Measurements from ENCODE around the gene SWT1.

Gene SWT1

DNA sequence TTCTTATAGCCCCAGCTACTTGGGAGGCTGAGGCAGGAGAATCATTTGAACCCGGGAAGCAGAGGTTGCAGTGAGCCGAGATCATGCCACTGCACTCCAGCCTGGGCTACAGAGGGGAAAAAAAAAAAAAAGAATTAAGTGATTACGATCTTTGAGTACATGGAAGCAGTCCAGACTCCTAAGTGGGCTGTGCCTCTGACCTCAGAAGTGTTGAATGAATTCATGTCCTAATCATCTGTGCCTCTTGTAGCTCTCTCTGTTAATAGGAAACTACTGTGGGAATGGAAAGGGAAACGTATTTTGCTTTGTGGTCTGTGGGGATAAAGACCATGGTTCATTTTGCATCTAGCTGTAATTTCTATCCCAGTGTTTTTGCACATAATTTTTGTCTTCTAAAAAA lies 168.4 kb downstream of the SWT1 start:
- H3K4me1 ChIP-seq: no peaks in the 10 kb centered on the region
- no peak overlapping the region for H3K4me3 ChIP-seq
- no peak for TF ChIP-seq Cebpa-rat (IDR thresholded peaks at IDR 0.05)
- no peak overlapping the region for H3K4me2 ChIP-seq
- no peaks in the 10 kb centered on the region for H3K27me3 ChIP-seq
- H3K27ac ChIP-seq: no peak overlapping the region
- peaks cover 8% of the 10 kb centered on the region; the same call in 1 of the 2 replicates for H3K36me3 ChIP-seq
- H3K9me3 ChIP-seq: peaks cover 17% of the 10 kb centered on the region
- H3K9ac ChIP-seq: no peak overlapping the region
- H4K20me1 ChIP-seq: no peaks in the 10 kb centered on the region

DNA sequence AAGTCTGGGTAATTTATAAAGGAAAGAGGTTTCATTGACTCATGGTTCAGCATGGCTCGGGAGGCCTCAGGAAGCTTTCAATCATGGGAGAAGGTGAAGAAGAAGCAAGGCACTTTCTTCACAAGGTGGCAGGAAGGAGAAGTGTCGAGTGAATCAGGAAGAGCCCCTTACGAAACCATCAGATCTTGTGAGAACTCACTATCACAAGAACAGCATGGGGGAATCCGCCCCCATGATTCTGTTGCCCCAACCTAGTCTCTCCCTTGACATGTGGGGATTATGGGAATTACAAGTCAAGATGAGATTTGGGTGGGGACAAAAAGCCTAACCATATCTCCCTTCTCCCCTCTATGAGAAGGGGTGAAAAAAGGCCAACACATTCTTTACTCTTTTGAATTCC lies 171.3 kb downstream of the SWT1 start:
- no peak overlapping the region for H3K27ac ChIP-seq
- H3K9ac ChIP-seq: no peak overlapping the region
- no peaks in the 10 kb centered on the region for H3K9me3 ChIP-seq
- H3K36me3 ChIP-seq: no peaks in the 10 kb centered on the region
- H3K4me1 ChIP-seq: no peaks in the 10 kb centered on the region
- TF ChIP-seq Cebpa-rat (IDR thresholded peaks at IDR 0.05): no peak
- H3K27me3 ChIP-seq: no peaks in the 10 kb centered on the region
- no peak overlapping the region for H3K4me2 ChIP-seq
- H3K4me3 ChIP-seq: no peak overlapping the region
- H4K20me1 ChIP-seq: no peaks in the 10 kb centered on the region

DNA sequence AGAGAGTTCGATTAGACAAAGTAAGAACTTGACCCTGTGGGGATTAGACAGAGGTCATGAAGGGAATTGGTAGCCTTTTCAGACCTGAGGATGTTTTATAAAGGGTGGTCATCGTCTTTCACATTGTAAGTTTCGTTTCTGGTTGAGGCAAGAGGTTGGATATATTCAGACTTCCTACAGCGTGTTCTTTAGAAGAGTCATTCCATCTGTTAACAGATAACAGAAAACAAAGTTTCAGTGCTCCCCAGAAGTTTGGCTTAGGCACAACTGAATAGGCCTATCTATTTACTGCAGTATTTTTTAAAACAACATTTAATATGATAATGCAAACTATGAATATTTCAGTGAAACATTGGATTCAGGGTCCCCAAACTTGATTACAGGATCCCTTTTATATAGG lies 177.2 kb downstream of the SWT1 start:
- no peak for TF ChIP-seq Cebpa-rat (IDR thresholded peaks at IDR 0.05)
- H3K27me3 ChIP-seq: no peaks in the 10 kb centered on the region; the same call in 1 of the 2 replicates
- H3K27ac ChIP-seq: no peak overlapping the region
- no peak overlapping the region for H3K9ac ChIP-seq
- H3K4me1 ChIP-seq: peaks cover 11% of the 10 kb centered on the region
- H3K4me3 ChIP-seq: no peak overlapping the region
- peaks cover 8% of the 10 kb centered on the region for H4K20me1 ChIP-seq
- no peak overlapping the region for H3K4me2 ChIP-seq
- H3K9me3 ChIP-seq: no peaks in the 10 kb centered on the region
- no peaks in the 10 kb centered on the region for H3K36me3 ChIP-seq

DNA sequence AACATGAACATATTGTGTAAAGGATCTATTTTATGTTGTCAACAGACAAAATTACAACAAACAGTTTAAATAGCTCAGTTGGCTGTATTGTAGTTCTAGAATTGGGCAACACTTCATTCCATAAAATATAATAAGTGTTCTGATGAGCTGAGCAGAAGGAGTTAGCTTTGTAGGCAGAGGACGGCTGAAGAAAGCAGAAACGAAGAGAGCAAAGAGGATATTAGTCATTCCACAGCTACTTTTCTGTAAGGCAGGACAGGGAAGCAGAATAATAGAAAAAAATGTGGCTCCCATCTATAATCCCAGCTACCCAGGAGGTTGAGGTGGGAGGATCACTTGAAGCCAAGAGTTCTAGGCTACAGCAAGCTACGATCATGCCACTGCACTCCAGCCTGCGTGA lies 180.3 kb downstream of the SWT1 start:
- no peaks in the 10 kb centered on the region for H3K36me3 ChIP-seq
- H3K27ac ChIP-seq: no peak overlapping the region
- H3K9me3 ChIP-seq: no peaks in the 10 kb centered on the region
- peaks cover 24% of the 10 kb centered on the region for H3K4me1 ChIP-seq
- H3K4me2 ChIP-seq: no peak overlapping the region
- no peak overlapping the region for H3K9ac ChIP-seq
- no peak overlapping the region for H3K4me3 ChIP-seq
- TF ChIP-seq Cebpa-rat (IDR thresholded peaks at IDR 0.05): no peak
- H4K20me1 ChIP-seq: peaks cover 14% of the 10 kb centered on the region
- H3K27me3 ChIP-seq: no peaks in the 10 kb centered on the region; the same call in 1 of the 2 replicates

DNA sequence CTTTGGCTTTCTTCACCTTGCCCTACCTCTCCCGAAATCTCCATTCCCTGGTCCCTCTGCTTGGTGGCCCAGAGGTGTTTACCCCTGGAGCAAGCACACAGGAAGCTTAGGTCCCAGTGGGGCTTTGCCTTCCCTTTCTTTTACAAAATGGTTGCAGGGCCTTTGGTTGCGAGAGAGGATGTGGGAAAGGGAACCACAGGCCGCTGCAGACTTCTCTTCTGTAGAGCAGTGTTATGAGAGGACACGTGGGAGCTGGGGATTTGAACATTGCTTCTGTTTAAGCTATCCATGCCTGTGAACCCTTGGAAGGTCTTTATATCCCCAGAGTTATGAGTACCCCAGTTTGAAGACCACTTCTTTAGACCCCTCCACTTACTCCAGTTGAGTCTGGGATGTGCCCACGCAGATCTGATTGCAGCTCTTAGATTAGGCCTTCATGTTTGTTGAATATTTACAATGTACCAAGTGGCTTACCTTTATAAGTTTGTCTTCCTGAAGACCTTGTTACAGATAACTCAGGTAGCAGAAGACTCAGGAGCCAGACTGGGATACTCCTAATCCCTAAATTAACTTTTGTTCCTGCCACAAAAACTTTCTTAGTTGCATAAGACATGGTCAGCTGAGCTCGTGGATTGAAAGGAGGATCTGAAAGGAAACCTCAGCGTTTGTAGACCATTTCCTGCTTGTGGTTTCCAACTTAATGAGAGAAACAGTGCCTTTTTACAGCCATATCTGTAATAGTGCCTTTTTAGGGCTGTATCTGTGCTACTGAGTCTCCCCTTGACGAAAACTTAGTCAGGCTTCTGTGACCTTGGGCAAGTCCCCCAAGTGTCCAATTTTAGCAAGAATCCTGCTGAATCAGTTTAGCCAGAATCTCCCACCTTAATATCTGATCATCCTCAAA lies 182.0 kb downstream of the SWT1 start:
- no peaks in the 10 kb centered on the region for H3K36me3 ChIP-seq
- no peak overlapping the region for H3K27ac ChIP-seq
- peak overlapping the region; percentile 78 for H3K4me2 ChIP-seq
- TF ChIP-seq Cebpa-rat (IDR thresholded peaks at IDR 0.05): peak; percentile 37; the same call in 1 of the 2 replicates
- H4K20me1 ChIP-seq: peaks cover 14% of the 10 kb centered on the region
- H3K4me1 ChIP-seq: peaks cover 24% of the 10 kb centered on the region
- H3K9me3 ChIP-seq: no peaks in the 10 kb centered on the region
- no peak overlapping the region for H3K9ac ChIP-seq
- no peak overlapping the region for H3K4me3 ChIP-seq
- H3K27me3 ChIP-seq: no peaks in the 10 kb centered on the region; the same call in 1 of the 2 replicates

DNA sequence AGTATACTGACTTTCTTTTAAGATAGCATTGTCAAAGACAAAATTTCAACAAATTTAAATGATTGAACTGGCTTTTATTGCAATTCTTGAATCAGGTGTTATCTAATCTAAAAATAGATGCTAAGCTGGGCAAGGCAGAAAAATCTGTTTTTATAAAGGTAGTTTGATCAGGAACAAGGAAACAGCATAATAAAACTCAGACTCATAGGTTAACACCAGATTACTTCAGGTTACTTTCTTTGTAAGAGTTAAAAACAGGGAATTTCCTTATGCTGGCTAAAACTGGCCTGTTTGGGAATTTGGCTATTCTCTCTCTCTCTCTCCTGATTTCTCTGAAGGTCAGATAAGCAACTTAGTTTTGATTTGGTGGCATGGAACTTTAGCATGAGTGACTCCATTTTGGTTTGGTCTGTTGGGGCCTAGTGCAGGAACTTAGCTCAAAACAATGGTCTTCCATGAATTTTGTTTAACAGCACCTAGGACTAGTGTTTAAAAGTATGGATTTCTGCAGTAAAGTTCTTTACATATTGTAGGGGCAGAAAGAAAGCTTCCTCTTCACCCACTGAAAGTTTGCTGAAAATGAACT lies 184.3 kb downstream of the SWT1 start:
- Histone ChIP-seq H3K36me3 (no peaks in the 10 kb centered on the region), H3K27ac (no peak overlapping the region)

More for the DNA sequence above, 184.3 kb downstream of the SWT1 start:
- no peak overlapping the region for H3K4me2 ChIP-seq
- no peak overlapping the region for H3K4me3 ChIP-seq
- no peaks in the 10 kb centered on the region for H3K9me3 ChIP-seq
- H3K27me3 ChIP-seq: no peaks in the 10 kb centered on the region; the same call in 1 of the 2 replicates
- H3K4me1 ChIP-seq: peaks cover 30% of the 10 kb centered on the region
- no peak for TF ChIP-seq Cebpa-rat (IDR thresholded peaks at IDR 0.05)
- H3K9ac ChIP-seq: no peak overlapping the region
- peaks cover 14% of the 10 kb centered on the region for H4K20me1 ChIP-seq
